IMR-90 (cell line): ENCODE data around the gene BMP7. TPM values are rescaled to one million over a fixed set of nuclear protein-coding genes. Genes with fewer than 3 reads are reported as not detected.

Source experiments
- ATAC-seq: fragments of 200-7000 bp; cut with Tn5 transposase; 2 replicates; pipeline ENCODE4 v1.9.1; 2020; ENCODE audit warnings: low read depth, mild to moderate bottlenecking, moderate library complexity
- BruUV-seq: library from RNA; stranded (reverse); fragments of 400-500 nt; replicated peaks from 2 replicates; lab custom pipeline; 2021; lab: Mats Ljungman, UMichigan
- CTCF ChIA-PET: fragments of 300-600 bp; formaldehyde crosslinking; extraction: SDS; loops from one replicate; lab custom pipeline; 2021; ENCODE audit warnings: antibody characterized with exemption; lab: Yijun Ruan, JAX
- POLR2A ChIA-PET: fragments of 300-600 bp; sonication (Branson Sonifier 250); formaldehyde crosslinking; loops from one replicate; lab custom pipeline; 2022; ENCODE audit warnings: antibody characterized with exemption; ENCODE audit not compliant: unreplicated experiment; lab: Charles Lee
- DNase-seq: peaks from one replicate; pipeline ENCODE4 v3.0.0; 2013
- H2AFZ ChIP-seq: replicated peaks from 2 replicates; pipeline ENCODE3; 2013; ENCODE audit warnings: low read length, mild to moderate bottlenecking; ENCODE audit not compliant: poor library complexity
- H2AK5ac ChIP-seq: 2 replicates; pipeline ENCODE4 v1.6.1; 2013; ENCODE audit warnings: low read depth, low read length, inconsistent platforms
- H2AK9ac ChIP-seq: replicated peaks from 2 replicates; pipeline ENCODE3; 2013; ENCODE audit warnings: mild to moderate bottlenecking, low read depth, low read length, moderate library complexity; ENCODE audit not compliant: poor library complexity
- H2BK120ac ChIP-seq: 2 replicates; pipeline ENCODE4 v1.6.1; 2013; ENCODE audit warnings: low read depth, low read length, inconsistent platforms
- H2BK15ac ChIP-seq: 3 replicates; pipeline ENCODE4 v1.6.1; 2013; ENCODE audit warnings: low read depth, low read length, inconsistent platforms
- H2BK20ac ChIP-seq: 2 replicates; pipeline ENCODE4 v1.6.1; 2013; ENCODE audit warnings: low read depth, mild to moderate bottlenecking, inconsistent platforms, low read length, moderate library complexity
- H2BK5ac ChIP-seq: 2 replicates; pipeline ENCODE4 v1.6.1; 2013; ENCODE audit warnings: mild to moderate bottlenecking, low read depth, low read length, inconsistent platforms; ENCODE audit not compliant: poor library complexity, severe bottlenecking
- H3K14ac ChIP-seq: replicated peaks from 2 replicates; pipeline ENCODE4 v1.6.1; 2013; ENCODE audit warnings: low read depth, low read length, inconsistent platforms
- H3K18ac ChIP-seq: 2 replicates; pipeline ENCODE4 v1.6.1; 2013; ENCODE audit warnings: low read depth, low read length, control low read depth
- H3K23ac ChIP-seq: 2 replicates; pipeline ENCODE4 v1.6.1; 2013; ENCODE audit warnings: low read depth, low read length, inconsistent platforms
- H3K27ac ChIP-seq: 2 replicates; pipeline ENCODE4 v1.5.1; 2013; ENCODE audit warnings: mild to moderate bottlenecking, control low read depth, low read length; ENCODE audit not compliant: insufficient read depth
- H3K27me3 ChIP-seq: 2 replicates; pipeline ENCODE4 v1.6.1; 2013; ENCODE audit warnings: low read length; ENCODE audit not compliant: control insufficient read depth, insufficient read depth
- H3K36me3 ChIP-seq: 2 replicates; pipeline ENCODE4 v1.6.1; 2013; ENCODE audit warnings: low read length, mixed read lengths; ENCODE audit not compliant: control insufficient read depth, insufficient read depth
- H3K4ac ChIP-seq: 2 replicates; pipeline ENCODE4 v1.6.1; 2013; ENCODE audit warnings: low read depth, low read length, inconsistent platforms
- H3K4me1 ChIP-seq: 2 replicates; pipeline ENCODE4 v1.6.1; 2013; ENCODE audit warnings: low read length, mixed read lengths; ENCODE audit not compliant: control insufficient read depth, insufficient read depth
- H3K4me2 ChIP-seq: 2 replicates; pipeline ENCODE4 v1.6.1; 2013; ENCODE audit warnings: low read depth, mild to moderate bottlenecking, control low read depth, low read length, moderate library complexity
- H3K4me3 ChIP-seq: 2 replicates; pipeline ENCODE4 v1.5.1; 2013; ENCODE audit warnings: low read depth, mild to moderate bottlenecking, control low read depth, low read length, moderate library complexity; ENCODE audit not compliant: insufficient read depth
- H3K56ac ChIP-seq: 2 replicates; pipeline ENCODE4 v1.6.1; 2013; ENCODE audit warnings: low read length, inconsistent platforms; ENCODE audit not compliant: insufficient read depth; ENCODE audit errors: extremely low read depth
- H3K79me1 ChIP-seq, 2 experiments: 2 replicates each; pipeline ENCODE4 v1.6.1; 2013; ENCODE audit warnings: low read length in 2 of 2, inconsistent platforms in 1 of 2, low read depth in 1 of 2
- H3K9ac ChIP-seq: 2 replicates; pipeline ENCODE4 v1.6.1; 2013; ENCODE audit warnings: low read depth, low read length, control low read depth
- H3K9me1 ChIP-seq: 2 replicates; pipeline ENCODE4 v1.6.1; 2013; ENCODE audit warnings: low read length, inconsistent platforms; ENCODE audit not compliant: insufficient read depth
- H3K9me3 ChIP-seq: 2 replicates; pipeline ENCODE4 v1.6.1; 2013; ENCODE audit warnings: low read length; ENCODE audit not compliant: control insufficient read depth, insufficient read depth
- H4K20me1 ChIP-seq: 2 replicates; pipeline ENCODE4 v1.6.1; 2013; ENCODE audit warnings: low read length, inconsistent platforms; ENCODE audit not compliant: insufficient read depth
- H4K5ac ChIP-seq: 2 replicates; pipeline ENCODE4 v1.6.1; 2013; ENCODE audit warnings: mild to moderate bottlenecking, low read depth, low read length, control low read depth
- H4K8ac ChIP-seq, 2 experiments: 2 replicates each; pipeline ENCODE4 v1.6.1; 2013; ENCODE audit warnings: low read depth in 2 of 2, low read length in 2 of 2, control low read depth in 1 of 2, inconsistent platforms in 1 of 2
- H4K91ac ChIP-seq: 2 replicates; pipeline ENCODE4 v1.6.1; 2013; ENCODE audit warnings: low read depth, low read length, inconsistent platforms; ENCODE audit not compliant: insufficient read depth
- CHD1 ChIP-seq: IDR thresholded peaks from 2 replicates; pipeline ENCODE4 v1.6.1; 2012; ENCODE audit warnings: low read depth, low read length, improper control_type of control experiment
- MAZ ChIP-seq: IDR thresholded peaks from 2 replicates; pipeline ENCODE4 v1.6.1; 2012; ENCODE audit warnings: low read depth, mild to moderate bottlenecking, low read length, improper control_type of control experiment, moderate library complexity, borderline replicate concordance
- MXI1 ChIP-seq: IDR thresholded peaks from 2 replicates; pipeline ENCODE4 v1.6.1; 2012; ENCODE audit warnings: low read depth, mild to moderate bottlenecking, low read length, moderate library complexity, borderline replicate concordance
- RAD21 ChIP-seq: IDR thresholded peaks from 2 replicates; pipeline ENCODE4 v1.6.1; 2012; ENCODE audit warnings: low read length, improper control_type of control experiment
- RCOR1 ChIP-seq: IDR thresholded peaks from 2 replicates; pipeline ENCODE4 v1.6.1; 2012; ENCODE audit warnings: mild to moderate bottlenecking, low read length, improper control_type of control experiment; ENCODE audit not compliant: insufficient replicate concordance
- USF2 ChIP-seq: fragments of 150-350 bp; IDR thresholded peaks from 2 replicates; pipeline ENCODE4 v1.6.1; 2017; ENCODE audit warnings: mild to moderate bottlenecking, antibody characterized with exemption, low read length, low read depth
- WGBS, 2 experiments: methylation state at CpG; one replicate each; pipeline versions ENCODE4 v1.1.5 to v1.1.7; 2013; ENCODE audit warnings: missing lambda C conversion rate in 2 of 2; ENCODE audit not compliant: insufficient read length in 1 of 2; ENCODE audit errors: extremely low coverage in 2 of 2; 5-methylcytosine and 5-hydroxymethylcytosine counted together
- dilution Hi-C: fragments of 300-500 bp; cut with HindIII; formaldehyde crosslinking; loops from one replicate; pipeline ENCODE4 v1.14.3; 2018; ENCODE audit warnings: low sequenced_read_pairs; ENCODE audit not compliant: unreplicated experiment
- in situ Hi-C: fragments of 300-500 bp; cut with MboI; formaldehyde crosslinking; loops from 3 replicates; pipeline ENCODE4 v1.14.3; 2019; ENCODE audit warnings: low sequenced_read_pairs, inconsistent platforms, mixed read lengths
- intact Hi-C: fragments of 100-400 bp; cut with micrococcal nuclease; formaldehyde crosslinking; loops from 2 replicates; pipeline ENCODE4 v1.10.0; 2022
- polyA plus RNA-seq, 3 experiments: library from polyadenylated mRNA; depleted of rRNA; stranded (reverse); fragments of >200 nt; gene quantifications; 2 replicates each; pipeline ENCODE4 v1.2.3, GENCODE V29; 2012; ENCODE audit warnings: low replicate concordance in 1 of 3
- total RNA-seq: library from RNA; depleted of rRNA; stranded (reverse); fragments of >200 nt; gene quantifications from 2 replicates; pipeline ENCODE4 v1.2.3, GENCODE V29; 2012
- TF ChIP-seq, protein P1 (sequence below): fragments of 150-350 bp; IDR thresholded peaks from 2 replicates; pipeline ENCODE4 v1.6.1; 2016; ENCODE audit warnings: low read depth, mild to moderate bottlenecking, low read length, moderate library complexity, borderline replicate concordance

The BMP7 gene
- total and polyA plus RNA-seq, 2 of the 4 experiments (the other 2 are of a cell fraction), result not detected

DNA sequence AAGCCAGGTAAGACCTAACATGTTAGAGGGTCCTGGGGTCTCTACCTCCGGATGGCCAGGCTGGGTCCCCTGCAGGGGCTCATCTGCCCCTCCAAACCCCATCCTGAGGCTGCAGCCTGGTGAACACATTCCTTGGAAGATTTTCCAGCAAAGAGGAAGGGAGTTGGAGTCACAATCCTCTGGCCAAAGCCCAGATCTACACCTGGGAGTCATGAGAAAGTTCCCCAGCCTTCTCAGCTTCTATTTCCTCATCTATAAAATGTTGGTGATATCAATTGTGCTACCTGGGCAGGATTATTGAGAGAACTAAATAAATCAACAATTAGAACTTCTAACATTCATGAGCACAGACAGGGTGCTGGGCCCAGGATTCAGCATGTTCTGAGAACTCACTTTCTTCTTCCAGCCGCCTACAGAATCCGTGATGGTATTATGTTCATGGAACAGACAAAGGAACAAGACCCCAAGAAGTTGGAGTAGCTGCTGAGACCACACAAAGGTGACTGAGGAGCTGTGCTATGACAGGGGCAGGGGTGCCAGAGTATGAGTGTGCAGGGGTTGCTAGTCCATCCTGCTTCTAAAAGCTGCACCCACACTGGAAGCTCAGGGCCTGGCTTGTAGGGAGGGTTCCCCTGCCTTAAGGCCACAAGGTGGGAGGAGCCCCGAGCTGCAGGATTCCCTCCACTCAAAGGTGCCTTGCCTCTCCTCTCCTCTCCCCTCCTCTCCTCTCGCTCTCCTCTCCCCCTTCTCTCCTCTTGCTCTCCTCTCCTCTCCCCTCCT is 68.9 kb downstream of the BMP7 start:
- no peak overlapping the region for H3K23ac ChIP-seq
- no peak overlapping the region for H3K9ac ChIP-seq
- intact Hi-C loops (no loop called here), dilution Hi-C loops (no loop called here), in situ Hi-C loops (no loop called here)
- POLR2A ChIA-PET, result no interaction called here
- H3K4ac ChIP-seq, result no peak overlapping the region
- whole genome bisulfite sequencing, 2 experiments, result 6% methylated on average over 2 of the region's 5 CpGs; no CpG with 5 or more reads in 1 of the 2 experiments
- no peaks in the 10 kb centered on the region for H3K27me3 ChIP-seq
- no peaks in the 10 kb centered on the region for H3K79me1 ChIP-seq
- no peak overlapping the region for H2AK5ac ChIP-seq
- no peak overlapping the region for H4K91ac ChIP-seq
- H3K9me3 ChIP-seq, result peaks cover 14% of the 10 kb centered on the region; the same call in 1 of the 2 replicates
- BruUV-seq, result no TSS peak
- H2AFZ ChIP-seq, result no peak overlapping the region
- H2BK15ac ChIP-seq, result no peak overlapping the region
- H3K14ac ChIP-seq, result no peak overlapping the region
- no peaks in the 10 kb centered on the region for H3K9me1 ChIP-seq
- CTCF ChIA-PET, result no interaction called here
- H3K18ac ChIP-seq, result no peak overlapping the region
- H4K8ac ChIP-seq, result no peak overlapping the region
- no peak overlapping the region for H2BK5ac ChIP-seq
- no peaks in the 10 kb centered on the region for H3K36me3 ChIP-seq
- H3K56ac ChIP-seq, result no peak overlapping the region
- ATAC-seq (no peak), DNase-seq (no peak)
- TF ChIP-seq MXI1 (no peak), RAD21 (no peak), CHD1 (no peak), RCOR1 (no peak), USF2 (no peak), MAZ (no peak)
- TF ChIP-seq, protein P1, sequence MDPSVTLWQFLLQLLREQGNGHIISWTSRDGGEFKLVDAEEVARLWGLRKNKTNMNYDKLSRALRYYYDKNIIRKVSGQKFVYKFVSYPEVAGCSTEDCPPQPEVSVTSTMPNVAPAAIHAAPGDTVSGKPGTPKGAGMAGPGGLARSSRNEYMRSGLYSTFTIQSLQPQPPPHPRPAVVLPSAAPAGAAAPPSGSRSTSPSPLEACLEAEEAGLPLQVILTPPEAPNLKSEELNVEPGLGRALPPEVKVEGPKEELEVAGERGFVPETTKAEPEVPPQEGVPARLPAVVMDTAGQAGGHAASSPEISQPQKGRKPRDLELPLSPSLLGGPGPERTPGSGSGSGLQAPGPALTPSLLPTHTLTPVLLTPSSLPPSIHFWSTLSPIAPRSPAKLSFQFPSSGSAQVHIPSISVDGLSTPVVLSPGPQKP, result no peak
- no peak overlapping the region for H3K4me2 ChIP-seq
- no peaks in the 10 kb centered on the region for H3K4me1 ChIP-seq
- H2BK20ac ChIP-seq, result no peak overlapping the region
- no peaks in the 10 kb centered on the region for H4K20me1 ChIP-seq
- no peak overlapping the region for H4K5ac ChIP-seq
- H2AK9ac ChIP-seq, result no peak overlapping the region
- no peak overlapping the region for H3K27ac ChIP-seq
- no peak overlapping the region for H3K4me3 ChIP-seq
- no peak overlapping the region for H2BK120ac ChIP-seq
